A673 (cell line): Measurements from ENCODE around the gene PDE10A. TPM values are rescaled to one million over a fixed set of nuclear protein-coding genes. Genes with fewer than 3 reads are reported as not detected.

ENCODE experiments used
- BruUV-seq: library from RNA; stranded (reverse); fragments of 400-500 nt; replicated peaks from 2 replicates; lab custom pipeline; 2021; lab: Mats Ljungman, UMichigan
- CTCF ChIA-PET: fragments of 300-600 bp; sonication (Branson Sonifier 250); formaldehyde crosslinking; loops from one replicate; lab custom pipeline; 2022; ENCODE audit warnings: antibody characterized with exemption; lab: Charles Lee
- POLR2A ChIA-PET: fragments of 300-600 bp; sonication (Branson Sonifier 250); formaldehyde crosslinking; loops from one replicate; lab custom pipeline; 2022; ENCODE audit warnings: antibody characterized with exemption; ENCODE audit not compliant: low non-redundant PET; lab: Charles Lee
- DNase-seq: peaks from one replicate; pipeline ENCODE4 v3.0.0-alpha.2; 2015; ENCODE audit warnings: low spot score
- H3K27ac ChIP-seq: fragments of 200-600 bp; sonication (generic); 2 replicates; pipeline ENCODE4 v1.5.1; 2016; ENCODE audit warnings: mixed run types, low read depth, mild to moderate bottlenecking, mixed read lengths, antibody characterized with exemption, low read length; ENCODE audit not compliant: poor library complexity, severe bottlenecking
- H3K27me3 ChIP-seq: fragments of 200-600 bp; sonication (generic); replicated peaks from 2 replicates; pipeline ENCODE4 v1.6.1; 2017; ENCODE audit warnings: mixed run types, low read depth, mild to moderate bottlenecking, mixed read lengths, antibody characterized with exemption, low read length; ENCODE audit not compliant: insufficient read depth, poor library complexity
- H3K36me3 ChIP-seq: fragments of 200-600 bp; sonication (generic); 2 replicates; pipeline ENCODE4 v1.6.1; 2016; ENCODE audit warnings: mixed run types, mild to moderate bottlenecking, mixed read lengths, antibody characterized with exemption, low read length; ENCODE audit not compliant: insufficient read depth, poor library complexity, severe bottlenecking
- H3K4me1 ChIP-seq: fragments of 200-600 bp; sonication (generic); 2 replicates; pipeline ENCODE4 v1.6.1; 2017; ENCODE audit warnings: mixed run types, mild to moderate bottlenecking, mixed read lengths, antibody characterized with exemption, low read length; ENCODE audit not compliant: insufficient read depth, poor library complexity, severe bottlenecking
- H3K4me3 ChIP-seq: fragments of 200-600 bp; sonication (generic); 2 replicates; pipeline ENCODE4 v1.5.1; 2016; ENCODE audit warnings: low read depth, mixed run types, mild to moderate bottlenecking, mixed read lengths, low read length; ENCODE audit not compliant: poor library complexity, severe bottlenecking
- H3K9me3 ChIP-seq: fragments of 200-600 bp; sonication (generic); 2 replicates; pipeline ENCODE4 v1.6.1; 2016; ENCODE audit warnings: mixed run types, low read depth, mild to moderate bottlenecking, mixed read lengths, antibody characterized with exemption, low read length; ENCODE audit not compliant: poor library complexity, severe bottlenecking
- CTCF ChIP-seq: fragments of 300-800, 200-600 bp; sonication (generic); conservative IDR thresholded peaks from 2 replicates; pipeline ENCODE4 v1.5.1; 2017; ENCODE audit warnings: low read depth, mild to moderate bottlenecking, antibody characterized with exemption, low read length, moderate library complexity, mixed read lengths
- EZH2 ChIP-seq: fragments of 200-600 bp; sonication (generic); IDR thresholded peaks from 2 replicates; pipeline ENCODE4 v1.6.1; 2017; ENCODE audit warnings: borderline replicate concordance, low read depth, mild to moderate bottlenecking, mixed read lengths, antibody characterized with exemption, low read length; ENCODE audit not compliant: poor library complexity, severe bottlenecking
- intact Hi-C: fragments of 100-400 bp; cut with micrococcal nuclease; formaldehyde crosslinking; loops from one replicate; pipeline ENCODE4 v1.10.0; 2022; ENCODE audit not compliant: unreplicated experiment
- total RNA-seq: library from RNA; stranded (reverse); gene quantifications from 2 replicates; pipeline ENCODE4 v1.2.3, GENCODE V29; 2021

PDE10A gene
- total RNA-seq, 1 experiment from 2014 or later, result 2.3 TPM

- TF ChIP-seq EZH2 (no peak), CTCF (no peak)
- Histone ChIP-seq H3K27ac (no peak overlapping the region), H3K4me1 (no peaks in the 10 kb centered on the region), H3K27me3 (no peaks in the 10 kb centered on the region), H3K9me3 (no peaks in the 10 kb centered on the region), H3K36me3 (no peaks in the 10 kb centered on the region), H3K4me3 (no peak overlapping the region)
- BruUV-seq, result no TSS peak
- ChIA-PET POLR2A (no interaction called here), CTCF (no interaction called here)
- DNase-seq, result no peak
- intact Hi-C loops, result no loop called here
These were observed 91.9 kb downstream of the PDE10A start for GRCh38 chr6:165571068-165571682.

DNA sequence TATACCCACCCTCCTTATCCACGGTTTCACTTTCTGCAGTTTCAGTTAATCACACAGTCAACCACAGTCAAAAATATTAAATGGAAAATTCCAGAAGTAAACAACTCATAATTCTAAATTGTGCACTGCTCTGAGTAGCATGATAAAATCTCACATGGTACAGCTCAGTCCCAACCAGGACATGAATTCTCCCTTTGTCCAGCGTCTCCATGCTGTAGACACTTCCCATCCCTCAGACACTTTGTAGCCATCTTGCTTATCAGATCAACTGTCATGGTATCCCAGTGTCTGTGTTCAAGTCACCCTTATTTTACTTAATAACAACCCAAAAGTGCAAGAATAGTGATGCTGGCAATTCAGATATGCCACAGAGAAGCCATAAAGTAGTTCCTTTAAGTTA, 94.7 kb downstream of the PDE10A start:
- DNase-seq, result no peak
- POLR2A ChIA-PET, result no interaction called here
- intact Hi-C loops, result no loop called here
- CTCF ChIA-PET, result no interaction called here
- Histone ChIP-seq H3K9me3 (no peaks in the 10 kb centered on the region), H3K27ac (no peak overlapping the region), H3K4me3 (no peak overlapping the region), H3K4me1 (no peaks in the 10 kb centered on the region), H3K27me3 (no peaks in the 10 kb centered on the region), H3K36me3 (no peaks in the 10 kb centered on the region)
- TF ChIP-seq CTCF (no peak), EZH2 (no peak)
- no TSS peak for BruUV-seq

GRCh38 chr6:165566088-165566828, 96.8 kb downstream of the PDE10A start:
- Histone ChIP-seq H3K27ac (no peak overlapping the region), H3K27me3 (no peaks in the 10 kb centered on the region), H3K4me3 (no peak overlapping the region), H3K4me1 (no peaks in the 10 kb centered on the region), H3K9me3 (no peaks in the 10 kb centered on the region), H3K36me3 (no peaks in the 10 kb centered on the region)
- TF ChIP-seq CTCF, result no peak
- TF ChIP-seq EZH2, result no peak
- CTCF ChIA-PET, result no interaction called here
- DNase-seq, result no peak
- POLR2A ChIA-PET, result no interaction called here
- intact Hi-C loops, result no loop called here
- no TSS peak for BruUV-seq
